PC-9 (cell line): ENCODE results near the gene ZDHHC11B.

Source experiments
- CTCF ChIP-seq: fragments of 200-600 bp; sonication (generic); conservative IDR thresholded peaks from 2 replicates; pipeline ENCODE4 v1.6.1; 2017; ENCODE audit warnings: mixed run types, antibody characterized with exemption, mild to moderate bottlenecking, moderate library complexity
- EZH2 ChIP-seq: fragments of 200-600 bp; sonication (generic); IDR thresholded peaks from 2 replicates; pipeline ENCODE4 v1.8.0; 2017; ENCODE audit warnings: antibody characterized with exemption, low read depth

DNA sequence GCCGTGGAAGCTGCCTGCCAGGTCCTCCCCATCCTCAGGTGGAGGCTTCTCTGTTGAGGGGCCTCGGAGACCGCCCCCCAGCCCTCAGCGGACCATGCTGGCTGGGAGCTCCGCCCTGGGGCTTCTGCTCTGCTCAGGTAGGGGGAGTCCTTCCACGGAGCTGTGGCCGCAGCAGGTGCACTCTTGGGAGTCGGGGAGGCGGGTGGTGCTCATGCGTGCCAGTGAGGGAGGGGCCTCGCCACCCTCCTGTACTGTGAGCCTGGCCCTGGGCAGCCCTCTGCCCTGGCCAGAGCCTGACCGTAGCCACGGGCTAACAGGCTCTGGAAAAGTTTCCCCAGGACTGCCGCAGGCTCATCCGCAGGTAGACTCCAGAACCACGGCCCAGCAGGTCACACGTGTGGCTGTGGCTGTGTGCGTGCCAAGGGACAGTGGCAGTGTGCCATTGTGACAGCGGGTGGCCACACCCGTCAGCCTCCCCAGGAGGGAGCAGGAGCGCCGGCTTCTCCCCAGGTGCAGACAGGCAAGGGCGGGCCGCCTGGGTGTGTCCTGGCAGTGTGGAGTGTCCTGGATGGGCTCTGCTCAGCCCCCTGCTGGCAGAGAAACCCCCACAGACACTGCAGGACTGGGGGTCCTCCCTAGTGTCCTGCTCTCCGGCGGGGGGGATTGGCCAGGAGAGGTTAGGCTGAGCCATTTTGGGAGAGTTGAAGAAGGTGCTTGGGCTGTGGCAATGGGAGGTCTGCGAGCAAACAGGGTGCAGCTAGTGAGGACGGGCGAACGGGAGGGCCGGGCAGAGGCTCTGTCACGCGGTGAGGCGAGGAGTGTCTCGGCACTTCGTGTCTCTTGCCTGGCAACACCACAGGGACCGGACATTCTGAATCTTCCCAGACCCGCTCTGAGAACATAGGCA lies 120.8 kb downstream of the ZDHHC11B start:
- no peak for TF ChIP-seq CTCF
- no peak for TF ChIP-seq EZH2
